NB4 (cell line): ENCODE data around the gene THAP2.

Experiments
- CTCF ChIP-seq: IDR thresholded peaks from one replicate; pipeline ENCODE4 v1.5.1; 2012; ENCODE audit warnings: low read depth, low read length
- MAX ChIP-seq: IDR thresholded peaks from 2 replicates; pipeline ENCODE4 v1.6.1; 2011; ENCODE audit warnings: low read depth, low read length
- POLR2A ChIP-seq: IDR thresholded peaks from 2 replicates; pipeline ENCODE4 v1.6.1; 2011; ENCODE audit warnings: mild to moderate bottlenecking; ENCODE audit not compliant: insufficient read length; ENCODE audit errors: extremely low read depth

GRCh38 chr12:71721783-71722505, 57.8 kb downstream of the THAP2 start:
- TF ChIP-seq CTCF: no peak
- TF ChIP-seq MAX: no peak
- TF ChIP-seq POLR2A: no peak
